HCT116 (cell line): Measurements from ENCODE around the gene RNF25. TPM values are rescaled to one million over a fixed set of nuclear protein-coding genes. Genes with fewer than 3 reads are reported as not detected.

Source experiments
- ATAC-seq: fragments of 200-7000 bp; cut with Tn5 transposase; 2 replicates; pipeline ENCODE4 v1.9.1; 2020; ENCODE audit warnings: mild to moderate bottlenecking, moderate library complexity
- BruUV-seq: library from RNA; stranded (reverse); fragments of 400-500 nt; replicated peaks from 2 replicates; lab custom pipeline; 2021; lab: Mats Ljungman, UMichigan
- CTCF ChIA-PET: fragments of 300-600 bp; sonication (Branson Sonifier 250); formaldehyde crosslinking; loops from one replicate; lab custom pipeline; 2021; ENCODE audit warnings: antibody characterized with exemption; lab: Charles Lee
- POLR2A ChIA-PET: fragments of 300-600, 350-600 bp; sonication (Branson Sonifier 250); formaldehyde crosslinking; loops from one replicate; lab custom pipeline; 2021; ENCODE audit warnings: antibody characterized with exemption; lab: Charles Lee
- RAD21 ChIA-PET, 2 experiments: fragments of 300-600 bp; sonication (Branson Sonifier 250); formaldehyde crosslinking; loops; one replicate each; lab custom pipeline; 2023; ENCODE audit warnings: low total read pairs in 2 of 2; ENCODE audit not compliant: uncharacterized antibody in 2 of 2, unreplicated experiment in 2 of 2, low non-redundant PET in 1 of 2; lab: Charles Lee
- DNase-seq: peaks from one replicate; pipeline ENCODE4 v3.0.0-alpha.2; 2010; ENCODE audit warnings: low read depth, low spot score
- H2AFZ ChIP-seq: fragments of 200-600 bp; shearing (Covaris generic), sonication (generic); 2 replicates; pipeline ENCODE4 v1.6.1; 2017; ENCODE audit warnings: low read depth, mixed run types, mixed read lengths, antibody characterized with exemption, low read length; ENCODE audit not compliant: poor library complexity, severe bottlenecking
- H3K27ac ChIP-seq: 2 replicates; pipeline ENCODE4 v1.5.1; 2012; ENCODE audit warnings: low read depth, low read length
- H3K27me3 ChIP-seq: fragments of 200-600 bp; sonication (generic); 2 replicates; pipeline ENCODE4 v1.6.1; 2016; ENCODE audit warnings: mixed run types, low read length, mixed read lengths; ENCODE audit not compliant: insufficient read depth
- H3K36me3 ChIP-seq, 2 experiments: fragments of 200-500 bp in 1 of 2; fragments of 200-600 bp in 1 of 2; sonication (Bioruptor generic) in 1 of 2; sonication (generic) in 1 of 2; 2 replicates each; pipeline versions ENCODE4 v1.5.1 to v1.6.1; 2014 to 2016; ENCODE audit warnings: low read length in 2 of 2, inconsistent platforms in 1 of 2, mixed read lengths in 1 of 2, mixed run types in 1 of 2; ENCODE audit not compliant: insufficient read depth in 2 of 2, control insufficient read depth in 1 of 2
- H3K4me1 ChIP-seq, 2 experiments: fragments of 200-600 bp in 1 of 2; sonication (generic) in 1 of 2; 2 replicates each; pipeline versions ENCODE4 v1.5.1 to v1.6.1; 2012 to 2017; ENCODE audit warnings: low read length in 2 of 2, inconsistent platforms in 1 of 2, mild to moderate bottlenecking in 1 of 2, mixed read lengths in 1 of 2, mixed run types in 1 of 2, moderate library complexity in 1 of 2; ENCODE audit not compliant: insufficient read depth in 2 of 2, control insufficient read depth in 1 of 2
- H3K4me2 ChIP-seq: fragments of 200-600 bp; sonication (generic); 2 replicates; pipeline ENCODE4 v1.6.1; 2017; ENCODE audit warnings: mixed run types, low read length, mixed read lengths
- H3K4me3 ChIP-seq, 2 experiments: fragments of 200-600 bp in 1 of 2; sonication (generic) in 1 of 2; replicated peaks in 1 of 2; 2 replicates each; pipeline ENCODE4 v1.5.1; 2011 to 2016; ENCODE audit warnings: low read length in 2 of 2, control low read depth in 1 of 2, low read depth in 1 of 2, mild to moderate bottlenecking in 1 of 2, mixed read lengths in 1 of 2, mixed run types in 1 of 2
- H3K79me2 ChIP-seq: fragments of 200-600 bp; sonication (generic); 2 replicates; pipeline ENCODE4 v1.6.1; 2017; ENCODE audit warnings: mild to moderate bottlenecking, mixed run types, low read length, moderate library complexity, mixed read lengths; ENCODE audit not compliant: insufficient read depth
- H3K9ac ChIP-seq: fragments of 200-600 bp; sonication (generic); 2 replicates; pipeline ENCODE4 v1.6.1; 2016; ENCODE audit warnings: low read length, mixed read lengths
- H3K9me2 ChIP-seq: fragments of 200-600 bp; sonication (generic), shearing (Covaris generic); 2 replicates; pipeline ENCODE4 v1.6.1; 2017; ENCODE audit warnings: mixed run types, mild to moderate bottlenecking, moderate library complexity; ENCODE audit not compliant: insufficient read depth
- H3K9me3 ChIP-seq, 2 experiments: fragments of 200-500 bp in 1 of 2; fragments of 200-600 bp in 1 of 2; sonication (Bioruptor generic) in 1 of 2; sonication (generic) in 1 of 2; 2 replicates each; pipeline ENCODE4 v1.6.1; 2014 to 2017; ENCODE audit warnings: low read length in 2 of 2, mixed read lengths in 2 of 2, inconsistent platforms in 1 of 2, low read depth in 1 of 2, mild to moderate bottlenecking in 1 of 2, mixed run types in 1 of 2, moderate library complexity in 1 of 2; ENCODE audit not compliant: control insufficient read depth in 1 of 2, insufficient read depth in 1 of 2
- H4K20me1 ChIP-seq: fragments of 200-600 bp; sonication (generic), shearing (Covaris generic); 2 replicates; pipeline ENCODE4 v1.6.1; 2017; ENCODE audit warnings: mixed run types, mild to moderate bottlenecking, moderate library complexity; ENCODE audit not compliant: insufficient read depth
- CBX3 ChIP-seq: IDR thresholded peaks from 2 replicates; pipeline ENCODE4 v1.6.1; 2012; ENCODE audit warnings: low read depth
- ELF1 ChIP-seq: IDR thresholded peaks from 2 replicates; pipeline ENCODE4 v1.6.1; 2012; ENCODE audit warnings: low read depth, borderline replicate concordance
- EZH2 ChIP-seq: fragments of 200-600 bp; sonication (generic); IDR thresholded peaks from 2 replicates; pipeline ENCODE4 v1.6.1; 2017; ENCODE audit warnings: antibody characterized with exemption, mixed run types
- JUND ChIP-seq: IDR thresholded peaks from 2 replicates; pipeline ENCODE4 v1.6.1; 2012
- MAX ChIP-seq: IDR thresholded peaks from 2 replicates; pipeline ENCODE4 v1.6.1; 2012
- POLR2A ChIP-seq: IDR thresholded peaks from 2 replicates; pipeline ENCODE4 v1.7.0; 2011; ENCODE audit warnings: borderline replicate concordance; ENCODE audit not compliant: insufficient read depth, insufficient read length; ENCODE audit errors: extremely low read depth
- POLR2AphosphoS5 ChIP-seq: IDR thresholded peaks from 2 replicates; pipeline ENCODE4 v1.6.1; 2011; ENCODE audit warnings: mild to moderate bottlenecking, low read depth, low read length, moderate library complexity
- REST ChIP-seq: IDR thresholded peaks from 2 replicates; pipeline ENCODE4 v1.6.1; 2012; ENCODE audit warnings: low read depth
- SP1 ChIP-seq: IDR thresholded peaks from 2 replicates; pipeline ENCODE4 v1.6.1; 2012; ENCODE audit warnings: low read depth
- SRF ChIP-seq: IDR thresholded peaks from 2 replicates; pipeline ENCODE4 v1.6.1; 2012; ENCODE audit warnings: low read depth
- ZBTB33 ChIP-seq: IDR thresholded peaks from 2 replicates; pipeline ENCODE4 v1.6.1; 2011; ENCODE audit warnings: mild to moderate bottlenecking, low read length, moderate library complexity; ENCODE audit not compliant: insufficient replicate concordance; ENCODE audit errors: extremely low read depth
- ZFX ChIP-seq: fragments of 450-650 bp; IDR thresholded peaks from 2 replicates; pipeline ENCODE4 v1.6.1; 2017
- ZNF274 ChIP-seq: fragments of 200-500 bp; sonication (Bioruptor generic); IDR thresholded peaks from 2 replicates; pipeline ENCODE4 v1.6.1; 2014; ENCODE audit warnings: mild to moderate bottlenecking, low read depth, low read length, inconsistent platforms
- intact Hi-C: fragments of 100-400 bp; cut with micrococcal nuclease; formaldehyde crosslinking; loops from 2 replicates; pipeline ENCODE4 v1.10.0; 2022
- total RNA-seq: library from RNA; stranded (reverse); gene quantifications from one replicate; pipeline ENCODE4 v1.2.1, GENCODE V29; 2021; ENCODE audit not compliant: unreplicated experiment

RNF25 gene
- total RNA-seq, 1 experiment from 2014 or later = 23.4 TPM

GRCh38 chr2:218703341-218703740, 31.5 kb upstream of the RNF25 start:
- H3K4me2 ChIP-seq = no peak overlapping the region
- intact Hi-C loops = no loop called here
- no peaks in the 10 kb centered on the region for H3K27me3 ChIP-seq
- H3K27ac ChIP-seq = no peak overlapping the region
- DNase-seq = no peak
- no peaks in the 10 kb centered on the region for H3K9me3 ChIP-seq
- no TSS peak for BruUV-seq
- H3K79me2 ChIP-seq = no peaks in the 10 kb centered on the region
- H3K9me2 ChIP-seq = no peaks in the 10 kb centered on the region
- no peak overlapping the region for H3K9ac ChIP-seq
- ChIA-PET CTCF (interaction anchor here (1.6 to 2.3 kb wide), 2 partner anchors 7 to 16 kb away, joined by 6 to 8 read pairs; partner anchors contain the start of gene TTLL4), POLR2A (no interaction called here), RAD21 (no interaction called here)
- ATAC-seq = no peak
- TF ChIP-seq EZH2 (no peak), POLR2A (no peak)
- H4K20me1 ChIP-seq = no peaks in the 10 kb centered on the region
- peaks cover 5 to 8% of the 10 kb centered on the region in 2 experiments; a peak in 2 of 4 replicates for H3K4me1 ChIP-seq
- H3K4me3 ChIP-seq = no peak overlapping the region
- no peak overlapping the region for H2AFZ ChIP-seq
- peaks cover 0 to 8% of the 10 kb centered on the region in 2 experiments; a peak in 2 of 4 replicates for H3K36me3 ChIP-seq

GRCh38 chr2:218701806-218702205, 30.0 kb upstream of the RNF25 start:
- Histone ChIP-seq H3K9me2 (no peaks in the 10 kb centered on the region), H3K27me3 (no peaks in the 10 kb centered on the region), H3K9me3 (no peaks in the 10 kb centered on the region), H3K9ac (no peak overlapping the region), H4K20me1 (no peaks in the 10 kb centered on the region), H3K4me3 (no peak overlapping the region), H3K79me2 (no peaks in the 10 kb centered on the region), H3K27ac (no peak overlapping the region), H2AFZ (no peak overlapping the region), H3K4me1 (peaks cover 5 to 8% of the 10 kb centered on the region in 2 experiments; a peak in 2 of 4 replicates), H3K36me3 (peaks cover 0 to 8% of the 10 kb centered on the region in 2 experiments; a peak in 2 of 4 replicates), H3K4me2 (no peak overlapping the region)
- CTCF ChIA-PET = interaction anchor here (1.6 to 2.3 kb wide), 2 partner anchors 9 to 14 kb away, joined by 6 to 8 read pairs; partner anchors contain the start of gene TTLL4
- POLR2A ChIA-PET = interaction anchor here (1.2 kb wide), 1 partner anchor 9 kb away, joined by 3 read pairs; the partner anchor contains the start of gene TTLL4
- RAD21 ChIA-PET = no interaction called here
- BruUV-seq = no TSS peak
- ATAC-seq (no peak), DNase-seq (no peak)
- intact Hi-C loops = no loop called here
- TF ChIP-seq MAX (no peak), POLR2AphosphoS5 (no peak), CBX3 (no peak), SRF (no peak), ZNF274 (no peak), ZBTB33 (no peak), ZFX (no peak), JUND (no peak), REST (no peak), SP1 (no peak), ELF1 (no peak)
